Jurkat, Clone E6-1 (cell line): ENCODE measurements around the gene PSEN1.
A peak's percentile ranks its signal among the peaks of the same experiment; 100 is the strongest.

ENCODE experiments used
- DNase-seq: peaks from one replicate; pipeline ENCODE4 v3.0.0-alpha.2; 2011; ENCODE audit warnings: low read depth, low spot score
- H3K4me3 ChIP-seq: 2 replicates; pipeline ENCODE4 v1.5.1; 2011; ENCODE audit warnings: mild to moderate bottlenecking, low read length, control low read depth, moderate library complexity

The PSEN1 gene

DNA sequence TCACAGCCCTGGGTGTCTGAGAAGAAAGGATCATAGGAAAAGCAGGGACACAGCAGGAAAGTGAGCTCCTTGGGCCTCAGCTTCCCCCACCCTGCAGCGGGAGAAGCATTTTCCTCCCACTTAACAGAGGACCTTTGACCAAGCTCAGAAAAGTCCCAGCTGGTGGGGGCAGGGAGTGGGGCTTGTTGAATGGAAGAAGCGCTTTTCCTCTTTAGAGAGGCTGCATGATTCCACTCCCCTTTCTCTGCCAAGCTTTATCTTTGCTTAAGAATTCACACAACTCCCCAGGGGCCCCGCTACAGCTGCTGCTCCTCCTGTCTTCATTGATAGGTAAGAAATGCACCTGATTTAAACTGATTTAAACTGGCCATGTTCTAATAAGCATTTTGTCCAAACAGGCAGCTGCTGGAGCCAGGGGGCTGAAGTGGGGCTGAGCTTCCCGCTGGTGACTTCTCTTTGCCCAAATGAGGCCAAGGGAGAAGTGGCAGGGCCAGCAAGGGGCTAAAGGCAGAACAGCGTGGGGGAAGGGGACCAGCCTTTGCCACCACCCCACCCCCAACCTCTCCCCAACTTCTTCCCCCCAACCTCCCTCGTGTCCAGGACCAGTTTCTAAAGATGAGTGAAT lies 99.3 kb downstream of the PSEN1 start:
- DNase-seq, result no peak
- H3K4me3 ChIP-seq, result no peak overlapping the region

GRCh38 chr14:73236157-73236556 lies 99.8 kb downstream of the PSEN1 start:
- no peak overlapping the region for H3K4me3 ChIP-seq

DNA sequence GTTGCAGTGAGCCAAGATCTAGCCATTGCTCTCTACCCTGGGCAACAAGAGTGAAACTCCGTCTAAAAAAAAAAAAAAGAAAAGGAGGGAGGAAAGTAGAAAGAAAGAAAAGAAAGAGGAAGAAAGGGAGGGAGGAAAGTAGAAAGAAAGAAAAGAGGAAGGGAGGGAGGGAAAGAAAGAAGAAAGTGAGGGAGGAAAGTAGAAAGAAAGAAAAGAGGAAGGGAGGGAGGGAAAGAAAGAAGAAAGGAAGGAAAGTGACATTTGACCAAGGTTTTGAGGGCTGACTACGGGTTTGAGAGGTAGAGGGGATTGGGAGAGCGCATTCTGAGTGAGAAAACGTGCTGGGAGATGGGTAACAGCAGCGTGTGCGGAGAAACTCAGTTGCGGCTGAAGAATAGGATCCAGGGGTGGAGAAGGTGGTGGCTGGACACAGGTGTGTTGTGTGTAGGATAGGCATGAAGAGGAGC lies 100.5 kb downstream of the PSEN1 start:
- H3K4me3 ChIP-seq, result no peak overlapping the region
- no peak for DNase-seq

More at GRCh38 chr14:73236157-73236556, 99.8 kb downstream of the PSEN1 start:
- no peak for DNase-seq

- DNase-seq, result no peak
- H3K4me3 ChIP-seq, result no peak within 1 kb of the TSS
Measured at GRCh38 chr14:73237219-73237785, 101.0 kb downstream of the PSEN1 start, which contains the start of gene PAPLN. Gene PAPLN, plus strand, starts transcription at chr14:73237506. Its CDS starts 2,273 bp downstream, at chr14:73239779.

DNA sequence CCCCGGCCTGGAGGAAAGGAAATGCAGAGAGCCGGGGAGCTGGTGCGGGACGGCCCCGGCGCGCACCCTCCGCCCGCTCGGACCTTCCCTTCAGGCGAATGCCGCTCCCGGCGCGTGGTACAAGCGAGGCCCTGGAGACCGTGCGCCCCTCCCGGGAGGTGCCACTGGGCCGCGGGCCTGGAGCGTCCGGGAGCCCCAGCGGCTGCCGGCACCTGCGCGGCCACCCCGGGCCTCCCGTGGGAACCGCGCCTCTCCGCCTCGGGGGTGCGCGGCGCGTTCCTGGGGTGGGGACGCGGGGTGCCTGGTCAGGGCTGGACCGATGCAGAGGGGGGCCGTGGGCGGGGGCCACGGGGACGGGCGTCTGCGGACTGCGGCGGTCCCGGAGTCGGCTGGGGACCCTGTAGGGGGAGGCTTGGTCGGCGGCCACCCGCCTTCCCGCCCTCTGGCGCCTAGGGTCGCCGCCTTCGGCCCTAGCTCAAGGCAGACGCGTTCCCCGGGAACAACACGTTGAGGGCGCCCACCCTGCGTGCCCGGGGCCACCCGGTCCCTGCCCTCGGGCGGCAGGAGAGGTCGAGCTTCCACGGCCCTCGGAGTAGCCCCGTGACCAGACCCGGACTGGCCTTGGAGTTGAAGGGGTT lies 101.6 kb downstream of the PSEN1 start:
- no peak overlapping the region for H3K4me3 ChIP-seq
- DNase-seq, result no peak

- H3K4me3 ChIP-seq, result no peak overlapping the region
- DNase-seq, result no peak
Measured at GRCh38 chr14:73238424-73238852, 102.1 kb downstream of the PSEN1 start.

DNA sequence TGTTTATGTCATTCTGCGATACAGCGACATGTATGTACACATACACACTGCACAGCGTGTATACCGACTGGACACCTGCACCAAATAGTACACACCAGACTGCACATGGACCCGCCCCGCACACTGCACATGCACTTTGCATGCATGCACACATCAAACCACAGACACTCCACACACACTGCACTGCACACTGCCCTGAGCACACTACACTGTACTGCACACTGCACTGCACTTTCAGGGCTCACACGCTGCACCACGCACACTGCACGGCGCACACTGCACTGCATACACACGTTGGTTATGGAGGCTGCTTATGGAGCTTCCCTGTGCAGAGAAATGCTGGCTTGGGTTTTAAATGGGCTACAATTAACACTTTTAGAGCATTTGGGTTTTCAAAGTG lies 102.6 kb downstream of the PSEN1 start:
- no peak overlapping the region for H3K4me3 ChIP-seq

DNA sequence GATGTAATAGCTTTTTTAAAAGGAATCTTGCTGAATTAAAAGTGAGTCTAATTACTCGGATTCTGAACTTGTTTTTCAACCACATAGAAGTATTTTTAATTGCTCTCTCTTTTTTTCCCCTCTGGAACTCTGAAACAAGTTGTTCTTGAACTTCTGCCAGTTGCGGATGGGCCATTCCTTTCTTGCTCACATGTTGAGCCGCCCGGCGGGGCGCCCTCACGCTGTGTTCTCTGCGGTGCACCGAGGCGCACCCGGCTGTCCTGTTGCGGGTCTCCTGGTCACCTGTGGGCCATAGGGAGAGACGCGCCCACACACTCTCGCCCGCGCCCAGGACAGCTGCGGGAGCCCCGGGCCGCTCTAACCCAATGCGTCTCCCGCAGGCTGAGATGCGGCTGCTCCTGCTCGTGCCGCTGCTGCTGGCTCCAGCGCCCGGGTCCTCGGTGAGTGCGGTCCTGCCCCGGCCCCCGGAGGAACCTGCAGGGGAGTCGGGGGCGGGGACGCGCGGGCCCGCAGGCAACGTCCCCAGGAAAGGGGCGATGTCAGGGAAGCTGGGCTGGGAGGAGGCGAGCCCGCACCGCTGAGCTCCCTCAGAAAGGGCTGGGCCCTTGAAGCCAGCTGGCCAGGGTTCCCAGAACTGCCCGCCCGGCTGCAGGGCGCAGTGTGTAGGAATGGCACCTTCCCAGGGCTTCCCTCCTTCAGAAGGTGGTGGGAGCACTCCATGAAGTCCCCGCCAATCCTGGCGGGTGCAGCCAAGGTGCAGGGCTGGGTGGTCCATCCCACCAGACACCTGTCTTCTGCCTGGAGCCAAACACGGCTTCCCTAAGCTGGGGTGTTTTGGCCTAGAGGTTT lies 103.3 kb downstream of the PSEN1 start:
- DNase-seq, result no peak
- H3K4me3 ChIP-seq, result no peak overlapping the region

More for the DNA sequence above, 102.6 kb downstream of the PSEN1 start:
- DNase-seq, result no peak

GRCh38 chr14:73240816-73241480 lies 104.6 kb downstream of the PSEN1 start:
- no peak for DNase-seq
- no peak overlapping the region for H3K4me3 ChIP-seq

DNA sequence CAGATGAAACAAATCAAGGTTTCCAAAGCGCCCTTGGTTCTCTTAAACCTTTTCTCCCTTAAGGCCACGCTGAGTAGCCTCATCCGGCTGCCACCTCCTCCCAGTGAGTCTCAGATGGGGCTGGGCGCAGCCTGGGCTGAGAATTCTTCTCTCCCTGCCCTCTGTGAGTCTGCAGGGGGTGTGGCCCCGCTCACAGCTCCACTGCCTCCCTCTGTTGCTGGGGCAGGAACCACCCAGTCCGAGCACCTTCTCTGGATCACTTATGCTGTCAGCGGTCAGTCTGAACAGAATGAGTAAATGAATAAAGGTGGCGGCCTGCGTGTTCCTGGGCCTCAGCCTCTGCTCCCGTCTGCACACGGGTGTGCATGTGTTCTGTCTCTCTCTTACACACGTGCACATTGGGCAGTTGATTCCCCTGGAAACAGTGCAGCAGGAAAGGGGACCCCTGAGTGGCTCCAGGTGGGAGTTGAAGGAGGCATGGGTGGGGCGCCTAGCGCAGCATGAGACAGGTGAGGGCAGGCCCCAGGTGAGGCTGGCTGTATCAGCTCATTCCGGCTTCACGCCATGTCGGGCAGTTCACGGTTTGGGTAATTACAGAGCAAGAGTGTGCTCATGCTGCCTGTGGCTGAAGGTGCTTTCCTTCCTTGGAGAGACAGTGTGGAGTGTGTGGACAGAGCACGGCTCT lies 105.3 kb downstream of the PSEN1 start:
- H3K4me3 ChIP-seq, result no peak overlapping the region
- no peak for DNase-seq

DNA sequence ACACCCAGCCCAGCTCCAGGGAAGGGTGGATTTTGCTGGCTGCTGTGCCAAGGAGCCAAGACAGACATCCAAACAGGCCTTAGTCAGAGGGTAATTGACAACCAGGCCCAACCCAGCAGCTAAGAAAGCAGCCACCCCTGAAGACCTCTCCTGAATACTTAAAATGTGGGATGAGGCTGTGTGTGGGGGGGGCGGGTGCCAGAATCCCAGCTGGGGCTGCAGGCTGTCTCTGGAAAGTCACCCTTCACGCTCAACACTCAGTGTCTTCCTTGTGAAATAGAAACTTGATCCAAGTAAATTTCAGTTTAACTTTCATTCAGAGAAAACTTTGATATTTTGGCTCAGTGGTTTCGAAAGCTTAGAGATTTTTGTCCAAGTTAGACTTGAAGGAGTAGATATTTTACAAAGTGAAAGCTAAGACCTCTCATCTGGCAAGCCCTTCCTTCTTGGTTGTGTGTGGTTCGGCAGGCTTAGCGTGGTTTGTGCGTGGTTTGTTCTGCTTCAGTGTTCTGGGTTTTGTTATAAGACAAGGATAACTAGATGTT lies 106.1 kb downstream of the PSEN1 start:
- no peak overlapping the region for H3K4me3 ChIP-seq
- peak; percentile 25 for DNase-seq

DNA sequence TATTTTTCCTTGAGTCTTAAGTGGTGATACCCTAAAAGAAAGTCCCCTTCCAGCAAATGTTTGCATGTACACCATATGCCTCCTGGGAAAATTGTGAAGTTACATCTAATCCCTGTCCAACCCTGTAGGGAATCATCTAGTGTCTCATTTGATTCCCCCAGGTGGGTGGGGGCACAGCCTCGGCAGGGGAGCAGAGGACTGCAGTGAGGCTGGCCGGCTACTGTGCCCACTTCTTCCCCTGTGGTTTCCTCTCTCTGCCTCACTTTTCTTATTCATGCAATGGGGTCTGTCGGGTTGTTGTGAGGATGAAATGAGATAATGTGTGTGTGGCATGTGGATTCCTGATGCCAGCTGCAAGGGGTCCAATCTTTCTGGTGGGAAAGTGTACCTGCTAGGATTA lies 107.0 kb downstream of the PSEN1 start:
- H3K4me3 ChIP-seq, result no peak overlapping the region
- DNase-seq, result no peak

- H3K4me3 ChIP-seq, result no peak overlapping the region
- DNase-seq, result no peak
Measured at GRCh38 chr14:73243748-73244147, 107.4 kb downstream of the PSEN1 start.

DNA sequence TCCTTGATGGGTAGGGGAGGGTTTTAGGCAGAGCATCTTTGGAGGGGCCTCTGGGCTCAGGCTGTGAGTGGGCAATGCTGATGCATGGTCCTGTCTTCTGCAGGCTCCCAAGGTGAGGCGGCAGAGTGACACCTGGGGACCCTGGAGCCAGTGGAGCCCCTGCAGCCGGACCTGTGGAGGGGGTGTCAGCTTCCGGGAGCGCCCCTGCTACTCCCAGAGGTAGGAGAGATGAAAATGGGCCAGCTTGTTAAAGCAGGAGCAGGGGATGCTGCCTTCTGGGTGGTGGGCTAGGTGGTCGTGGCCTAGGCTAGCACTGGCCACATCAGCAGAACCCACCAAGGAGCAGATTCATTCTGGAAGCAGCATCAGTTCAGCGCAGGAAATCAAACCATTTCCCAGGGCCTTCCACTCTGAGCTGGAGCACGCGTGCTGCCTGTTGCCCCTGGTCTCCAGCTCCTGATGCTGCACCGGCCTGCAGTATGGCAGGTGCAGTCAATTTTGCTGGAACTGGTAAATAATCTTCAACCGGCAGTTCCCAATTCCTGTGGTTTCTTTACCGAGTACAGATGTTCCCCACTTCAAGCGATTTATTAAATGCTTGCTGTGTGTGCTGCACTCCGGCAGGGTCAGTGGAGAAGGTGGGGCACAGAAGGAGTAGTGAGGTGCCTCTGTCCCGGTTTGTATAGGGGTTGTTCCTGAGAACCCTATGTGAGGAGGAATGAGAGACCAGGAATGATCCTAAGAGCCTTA lies 108.4 kb downstream of the PSEN1 start:
- no peak overlapping the region for H3K4me3 ChIP-seq
- peak; percentile 49 for DNase-seq

- no peak for DNase-seq
- H3K4me3 ChIP-seq, result peak overlapping the region; percentile 60
Measured at GRCh38 chr14:73245480-73246325, 109.4 kb downstream of the PSEN1 start.

DNA sequence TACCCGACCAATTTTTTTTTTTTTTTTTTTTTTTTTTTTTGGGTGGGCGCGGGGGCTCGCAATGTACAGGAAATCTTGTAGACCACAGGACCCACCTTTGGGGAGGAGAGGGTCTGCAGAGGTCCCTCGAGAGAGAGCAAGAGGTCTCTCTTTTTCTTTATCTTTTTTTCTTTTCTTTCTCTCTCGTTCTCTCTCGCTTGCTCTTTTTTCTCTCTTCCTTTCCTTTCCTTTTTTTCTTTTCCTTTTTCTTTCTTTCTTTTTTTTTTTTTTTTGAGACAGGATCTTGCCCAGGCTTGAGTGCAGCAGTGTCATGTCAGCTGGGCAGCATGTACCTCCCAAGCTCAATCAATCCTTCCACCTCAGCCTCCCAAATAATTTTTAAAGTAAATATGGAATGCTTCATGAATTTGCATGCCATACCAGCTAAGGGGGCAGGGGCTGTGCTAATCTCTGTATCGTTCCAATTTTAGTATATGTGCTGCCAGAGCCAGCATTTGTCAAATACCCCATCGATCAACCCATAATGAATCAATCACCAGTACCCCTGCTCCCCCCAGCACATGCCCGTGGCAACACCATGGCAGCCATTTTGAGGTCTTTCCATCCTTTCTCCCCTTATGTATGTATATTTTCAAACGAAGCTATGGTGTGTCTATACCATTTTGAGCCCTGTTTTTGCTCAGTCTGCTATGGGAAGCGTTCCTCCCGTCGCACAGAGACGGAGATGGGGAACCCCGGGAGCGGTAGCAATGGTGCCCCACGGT lies 110.3 kb downstream of the PSEN1 start:
- H3K4me3 ChIP-seq, result peak overlapping the region; percentile 60

More for the DNA sequence above, 110.3 kb downstream of the PSEN1 start:
- no peak for DNase-seq
